ENCODE results near the gene ASPG.
A peak's percentile ranks its signal among the peaks of the same experiment; 100 is the strongest.

The ASPG gene

DNA sequence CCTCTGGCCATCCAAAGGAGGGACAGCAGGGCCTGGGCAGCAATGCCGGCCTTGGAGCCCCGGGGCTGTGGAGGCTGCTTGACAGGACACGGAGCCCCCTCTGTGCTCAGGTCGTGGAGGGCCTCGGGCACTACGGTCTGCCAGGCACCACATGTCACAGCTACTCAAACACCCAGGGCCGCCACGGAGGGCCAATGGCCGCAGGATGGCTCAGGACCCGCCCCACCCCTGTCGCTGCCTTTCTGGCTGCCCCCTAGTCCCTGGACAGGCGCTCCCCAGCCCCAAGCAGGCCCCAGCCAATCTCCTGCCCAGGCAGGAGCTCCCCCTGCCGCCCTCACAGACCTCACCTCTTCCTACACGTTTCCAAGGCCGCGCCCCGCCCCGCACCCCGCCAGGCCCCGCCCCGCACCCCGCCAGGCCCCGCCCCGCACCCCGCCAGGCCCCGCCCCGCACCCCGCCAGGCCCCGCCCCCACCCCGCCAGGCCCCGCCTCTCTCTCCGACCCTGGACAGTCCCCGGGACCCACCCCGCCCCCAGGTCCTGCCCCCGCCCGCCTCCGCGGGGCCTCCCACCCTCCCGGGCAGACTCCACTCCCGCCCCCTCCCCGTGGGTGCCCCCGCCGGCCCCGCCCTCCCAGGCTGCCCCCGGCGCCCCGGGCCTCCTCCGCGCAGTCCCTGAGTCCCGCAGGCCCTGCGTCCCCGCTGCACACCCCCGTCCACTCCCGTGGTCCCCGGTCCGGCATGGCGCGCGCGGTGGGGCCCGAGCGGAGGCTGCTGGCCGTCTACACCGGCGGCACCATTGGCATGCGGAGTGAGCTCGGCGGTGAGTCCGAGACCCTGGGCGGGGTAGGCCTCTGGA, at the start of gene ASPG:
ASPG (plus strand) TSS at position 669 of the 857 bp plus-strand sequence; CDS start at position 740, 71 bp downstream.
- peak; percentile 65 for DNase-seq (ENCODE audit: low read depth, low spot score)

DNA sequence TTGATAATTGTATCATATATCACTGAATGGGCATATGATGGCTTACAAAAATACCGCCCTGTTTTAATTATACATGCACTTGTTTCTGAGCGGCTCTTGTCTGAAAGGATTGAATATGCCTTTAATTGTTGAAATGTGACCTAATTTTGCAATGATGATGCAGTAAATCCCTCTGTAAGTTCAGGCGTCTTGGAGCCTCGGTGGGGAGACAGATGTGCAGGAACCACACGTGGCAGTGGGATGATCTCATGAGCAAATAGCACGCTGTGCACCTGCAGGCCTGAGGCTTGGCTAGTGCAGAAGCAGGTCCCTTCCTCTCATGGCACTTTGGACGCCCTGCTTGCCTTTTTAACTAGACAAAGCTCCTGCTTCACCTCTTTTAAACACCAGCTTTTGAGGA, 49.3 kb upstream of the ASPG start:
- no peak for DNase-seq (ENCODE audit: low read depth, low spot score)

DNA sequence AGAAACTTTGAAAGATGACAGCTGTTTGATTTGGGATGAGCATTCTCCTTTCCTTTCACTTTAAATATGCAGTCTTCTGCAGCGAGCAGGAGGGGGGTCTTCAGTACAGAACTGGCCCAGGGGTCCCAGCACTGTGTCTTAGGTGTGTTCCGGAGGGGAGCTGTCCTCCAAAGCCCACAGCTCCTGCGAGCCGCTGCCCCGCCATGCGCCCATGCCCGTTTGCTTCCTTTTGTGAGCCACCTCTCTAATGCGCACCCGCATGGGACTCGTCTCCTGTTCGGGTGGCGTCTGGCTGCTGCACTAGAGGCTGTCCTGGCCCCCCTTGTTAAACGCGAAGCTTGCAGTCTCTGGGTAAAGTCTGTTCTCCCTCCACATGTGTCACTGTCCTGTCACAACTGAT, 48.4 kb upstream of the ASPG start:
- DNase-seq (ENCODE audit: low read depth, low spot score): no peak

DNA sequence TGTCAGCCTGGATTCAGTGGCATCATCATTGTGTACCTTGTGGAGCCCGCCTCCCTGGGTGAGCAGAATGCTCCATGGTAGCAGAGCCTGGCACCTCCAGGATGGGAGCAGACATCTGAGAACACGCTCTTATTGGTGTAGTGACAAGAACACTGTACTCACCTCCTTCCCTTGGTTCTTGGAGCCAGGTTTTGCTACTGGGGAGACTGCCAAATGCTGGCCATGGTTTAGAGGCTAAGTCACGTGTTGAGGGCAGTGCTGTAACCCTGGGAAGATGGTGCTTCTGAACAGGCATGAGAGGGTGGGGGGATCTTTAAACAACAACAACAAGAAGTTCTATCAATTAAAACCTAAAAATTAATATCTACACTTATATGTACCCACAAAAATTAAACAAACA, 47.6 kb upstream of the ASPG start:
- no peak for DNase-seq (ENCODE audit: low read depth, low spot score)

DNA sequence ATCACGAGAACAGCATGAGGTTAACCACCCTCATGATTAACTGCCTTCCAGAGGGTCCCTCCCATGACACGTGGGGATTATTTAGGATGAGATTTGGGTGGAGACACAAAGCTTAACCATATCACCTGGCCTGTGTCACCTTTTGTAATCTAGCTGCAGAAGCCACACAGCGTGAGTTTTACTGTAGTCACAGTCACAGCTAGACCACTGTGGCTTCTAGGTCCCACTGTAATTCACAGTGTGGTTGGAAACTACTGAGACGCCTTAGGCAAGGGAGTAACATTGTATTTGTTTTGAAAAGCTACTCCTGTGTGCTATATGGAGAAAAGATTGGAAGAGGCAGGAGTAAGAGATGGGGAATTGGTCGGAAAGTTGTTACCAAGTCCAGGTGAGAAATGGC, 46.3 kb upstream of the ASPG start:
- DNase-seq (ENCODE audit: low read depth, low spot score): no peak

DNA sequence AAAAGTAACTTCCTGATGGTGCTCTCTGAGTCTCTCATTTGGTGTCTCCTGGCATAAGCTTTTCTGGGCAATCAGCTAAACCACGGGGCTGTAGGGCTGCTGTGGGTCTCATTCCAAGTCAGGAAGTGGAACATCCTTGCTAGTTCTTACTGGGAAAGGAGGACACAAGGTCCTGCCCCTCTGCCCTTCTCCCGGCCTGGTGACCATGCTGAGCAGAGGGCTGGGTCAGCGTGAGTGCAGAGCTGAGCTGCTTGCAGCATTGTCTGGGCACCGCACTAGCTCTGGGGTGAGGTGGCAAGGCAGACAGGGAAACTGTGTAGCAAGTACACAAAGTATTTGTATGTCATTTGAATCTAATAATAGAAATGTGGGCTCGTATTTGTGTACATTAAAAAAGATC, 45.0 kb upstream of the ASPG start:
- no peak for DNase-seq (ENCODE audit: low read depth, low spot score)

DNA sequence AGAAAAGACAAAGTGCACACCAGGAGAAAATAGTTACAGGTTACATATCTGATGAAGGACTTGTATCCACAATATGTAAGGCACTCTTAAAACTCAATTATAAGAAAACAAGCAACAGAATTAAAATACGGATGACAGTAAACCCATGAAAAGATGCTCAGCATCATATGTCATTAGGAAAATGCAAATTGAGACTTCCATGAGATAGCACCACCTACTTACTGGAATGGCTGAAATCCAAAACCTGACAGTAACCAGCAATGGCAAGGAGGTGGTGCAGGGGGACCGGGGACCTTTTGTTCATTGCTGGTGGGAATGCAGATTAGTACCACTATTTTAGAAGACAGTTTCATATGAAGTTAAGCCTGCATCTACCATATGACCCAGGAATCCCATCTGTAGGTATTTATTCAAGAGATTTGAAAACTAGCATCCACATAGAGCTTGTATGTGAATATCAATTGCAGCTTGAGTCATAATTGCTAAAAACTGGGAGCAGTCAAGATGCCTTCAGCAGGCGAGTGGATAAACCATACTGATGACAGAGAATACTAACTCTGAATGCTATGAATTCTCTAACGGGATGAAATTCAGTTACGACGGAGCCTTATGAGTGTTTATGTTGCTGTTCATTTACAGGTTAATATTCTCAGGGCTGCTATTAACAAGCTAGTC, 43.9 kb upstream of the ASPG start:
- DNase-seq (ENCODE audit: low read depth, low spot score): no peak

DNA sequence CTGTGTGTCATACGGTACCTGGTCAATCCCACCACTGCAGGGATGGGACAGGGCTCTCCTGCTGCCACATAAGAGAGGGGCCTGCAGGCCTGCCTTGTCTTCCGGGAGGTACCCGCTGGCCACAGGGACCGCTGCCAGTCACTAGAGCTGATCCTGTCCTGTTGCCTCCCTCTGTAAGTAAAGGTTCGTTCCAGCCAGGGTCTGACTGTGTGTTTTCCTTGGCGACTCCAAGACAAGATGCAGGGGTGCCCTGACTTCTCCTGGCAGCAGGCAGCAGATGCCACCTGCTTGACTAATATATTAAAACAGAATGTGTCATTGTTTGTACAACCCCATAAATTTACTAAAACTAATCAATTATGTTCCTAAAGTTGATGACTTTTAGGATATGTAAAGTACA, 41.5 kb upstream of the ASPG start:
- no peak for DNase-seq (ENCODE audit: low read depth, low spot score)

DNA sequence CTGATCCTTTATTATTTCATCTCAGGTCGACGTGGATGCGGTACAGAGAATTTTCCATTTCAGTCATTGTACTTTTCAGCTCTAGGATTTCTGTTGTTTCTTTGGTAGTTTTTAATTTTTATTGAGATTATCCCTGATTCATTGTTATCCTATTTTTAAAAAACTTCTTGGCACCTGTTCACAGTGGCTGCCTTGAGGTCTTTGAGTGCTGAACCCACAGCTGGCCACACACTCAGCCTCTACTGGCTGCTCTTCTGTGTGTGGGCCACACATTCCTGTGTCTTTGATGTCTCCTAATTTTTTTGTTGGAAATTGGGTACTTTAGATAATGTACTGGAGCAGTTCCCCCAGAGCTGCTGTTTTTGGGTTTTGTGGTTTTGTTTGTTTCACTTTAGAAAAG, 37.7 kb upstream of the ASPG start:
- DNase-seq (ENCODE audit: low read depth, low spot score): no peak

DNA sequence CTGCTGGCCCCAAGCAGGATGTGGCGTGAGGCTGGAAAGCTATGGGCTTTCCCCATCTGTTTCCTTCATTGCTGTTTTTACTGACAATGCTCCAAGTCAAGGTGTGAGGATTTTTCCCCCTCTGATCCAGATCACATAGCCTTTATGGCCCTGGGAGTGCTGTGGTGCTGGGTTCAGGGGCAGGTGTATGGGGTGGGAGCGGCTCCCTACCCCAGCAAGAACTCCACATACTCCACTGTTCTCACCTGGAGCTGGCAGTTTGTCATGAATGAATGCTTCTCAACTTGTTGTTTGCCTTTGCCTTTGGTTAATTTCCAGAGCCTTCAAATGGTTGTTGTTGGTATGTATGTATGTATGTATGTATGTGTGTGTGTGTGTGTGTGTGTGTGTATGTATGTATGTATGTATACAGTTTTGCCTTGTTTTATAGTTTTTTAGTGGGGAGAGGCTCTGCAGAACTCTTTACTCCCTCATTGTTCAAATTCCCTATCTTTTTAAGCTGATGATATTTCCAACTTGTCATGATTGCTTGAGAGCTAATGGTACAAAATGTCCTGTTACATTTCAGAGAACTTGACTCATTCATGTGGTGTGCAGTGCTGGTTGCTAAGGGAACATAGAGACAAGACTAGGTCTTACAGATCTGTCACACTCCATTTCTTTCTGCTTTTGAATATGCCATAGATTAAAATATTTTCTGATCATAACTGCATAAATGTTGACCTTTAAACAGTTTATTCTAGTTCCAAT, 36.6 kb upstream of the ASPG start:
- no peak for DNase-seq (ENCODE audit: low read depth, low spot score)

DNA sequence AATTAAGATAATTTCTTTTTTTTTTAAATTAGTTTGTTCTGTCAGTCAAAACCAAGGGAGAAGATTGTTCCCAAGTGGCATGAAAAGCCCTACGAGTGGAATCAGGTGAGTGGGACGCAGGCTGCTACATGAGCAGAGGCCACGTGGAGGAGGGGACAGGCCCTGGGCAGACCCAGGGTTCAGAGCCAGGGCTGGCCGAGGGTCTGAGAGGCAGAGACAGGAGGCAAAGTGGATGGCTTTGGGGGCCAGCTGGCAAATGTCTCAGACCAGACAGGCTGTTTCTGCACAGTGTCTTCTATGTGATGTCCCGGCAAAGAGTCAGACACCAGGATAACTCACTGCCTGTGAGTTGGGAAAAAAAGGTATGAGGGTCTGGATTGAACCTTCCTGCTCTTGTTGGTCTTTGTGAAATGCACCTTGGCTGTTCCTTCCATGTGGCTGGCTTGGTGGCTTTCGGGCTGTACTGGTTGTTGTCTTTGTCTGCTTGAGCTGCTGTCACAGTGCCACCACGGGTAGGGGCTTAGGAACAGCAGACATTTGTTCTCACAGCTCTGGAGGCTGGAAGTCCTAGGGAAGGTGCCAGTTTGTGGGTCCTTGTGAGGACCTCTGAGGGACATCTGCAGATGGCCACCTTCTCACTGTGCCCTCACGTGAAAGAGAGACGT, 35.8 kb upstream of the ASPG start:
- no peak for DNase-seq (ENCODE audit: low read depth, low spot score)

DNA sequence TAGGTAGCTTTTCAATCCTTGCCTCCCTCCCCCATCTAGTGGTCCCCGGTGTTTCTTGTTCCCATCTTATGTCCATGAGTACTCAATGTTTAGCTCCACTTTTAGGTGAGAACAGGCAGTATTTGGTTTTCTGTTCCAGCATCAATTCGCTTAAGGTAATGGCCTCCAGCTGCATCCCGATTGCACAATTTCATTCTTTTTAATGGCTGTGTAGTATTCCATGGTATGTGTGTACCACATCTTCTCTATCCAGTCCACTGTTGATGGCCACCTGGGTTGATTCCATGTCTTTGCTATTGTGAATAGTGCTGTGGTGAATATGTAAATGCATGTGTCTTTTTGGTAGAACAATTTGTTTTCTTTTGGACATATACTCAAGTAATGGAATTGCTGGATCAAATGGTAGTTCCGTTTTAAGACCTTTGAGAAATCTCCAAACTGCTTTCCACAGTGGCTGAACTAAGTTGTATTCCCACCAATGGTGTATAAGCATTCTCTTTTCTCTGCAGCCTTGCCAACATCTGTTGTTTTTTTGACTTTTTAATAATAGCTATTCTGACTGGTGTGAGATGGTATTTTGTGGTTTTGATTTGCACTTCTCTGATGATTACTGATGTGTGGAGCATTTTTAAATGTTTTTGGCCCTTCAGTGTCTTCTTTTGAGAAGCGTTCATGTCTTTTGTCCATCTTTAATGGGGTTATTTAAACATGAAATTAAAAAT, 34.2 kb upstream of the ASPG start:
- DNase-seq (ENCODE audit: low read depth, low spot score): no peak

DNA sequence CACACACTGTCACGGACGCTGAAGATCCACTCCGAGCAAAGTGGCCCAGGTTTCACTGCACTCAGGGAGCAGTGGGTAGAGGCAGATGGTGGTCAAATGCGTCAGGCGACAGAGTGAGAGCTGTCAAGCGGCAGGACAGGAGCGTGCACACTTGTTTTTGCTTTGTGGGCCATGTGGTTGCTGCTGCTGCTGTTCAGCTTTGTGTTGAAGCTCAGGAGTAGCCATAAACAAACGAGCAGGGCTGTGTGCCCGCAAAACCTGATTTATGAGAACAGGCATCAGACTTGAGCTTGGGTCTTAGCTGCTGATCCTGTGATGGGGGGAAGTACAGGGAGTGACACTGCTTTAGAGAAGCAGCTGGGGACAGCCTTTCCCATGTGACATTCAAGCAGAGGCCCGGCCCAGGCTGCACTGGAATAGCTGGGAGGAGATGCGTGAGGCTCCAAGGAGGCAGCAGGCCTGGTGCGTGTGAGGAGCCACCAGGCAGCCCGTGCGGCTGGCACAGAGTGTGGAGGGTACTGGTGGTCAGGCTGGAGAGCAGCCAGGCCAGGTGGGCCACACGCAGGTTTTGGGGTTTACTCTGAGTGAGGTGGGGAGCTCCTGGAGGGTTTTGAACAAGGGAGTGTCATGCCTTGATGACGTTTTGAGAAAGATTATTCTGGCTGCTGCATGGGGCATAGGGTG, 31.1 kb upstream of the ASPG start:
- no peak for DNase-seq (ENCODE audit: low read depth, low spot score)

DNA sequence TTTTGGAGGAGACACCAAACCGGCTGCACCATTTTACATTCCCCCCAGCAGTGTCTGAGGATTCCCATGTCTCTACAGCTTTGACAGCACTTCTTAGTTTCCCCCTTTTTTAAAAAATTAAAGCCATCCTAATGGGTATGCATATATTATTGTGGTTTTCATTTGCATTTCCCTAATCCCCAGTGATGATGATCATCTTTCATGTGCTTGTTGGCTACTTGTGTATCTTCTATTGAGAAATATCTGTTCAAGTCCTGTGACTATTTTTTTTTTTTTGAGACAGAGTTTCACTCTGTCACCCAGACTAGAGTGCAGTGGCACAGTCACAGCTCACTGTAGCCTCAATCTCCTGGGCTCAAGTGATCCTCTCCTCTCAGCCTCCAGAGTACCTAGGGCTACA, 23.2 kb upstream of the ASPG start:
- DNase-seq (ENCODE audit: low read depth, low spot score): no peak

DNA sequence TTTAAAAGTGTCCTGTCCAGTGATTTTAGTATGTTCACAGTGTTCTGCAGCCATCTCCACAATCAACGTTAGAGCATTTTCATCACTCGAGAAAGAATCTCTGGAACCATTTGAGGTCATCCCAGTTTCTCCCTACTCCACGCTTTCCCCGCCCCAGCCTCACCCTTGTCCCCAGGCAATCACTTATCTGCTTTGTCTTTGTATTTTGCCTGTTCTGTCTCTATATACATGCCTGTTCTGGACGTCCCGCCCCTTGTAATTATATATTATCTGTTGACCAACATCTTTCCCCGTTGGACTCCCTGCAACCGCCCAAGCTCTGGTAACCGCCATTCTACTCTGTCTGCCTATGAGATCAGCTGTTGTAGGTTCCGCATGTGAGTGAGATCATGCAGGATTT, 21.5 kb upstream of the ASPG start:
- no peak for DNase-seq (ENCODE audit: low read depth, low spot score)

DNA sequence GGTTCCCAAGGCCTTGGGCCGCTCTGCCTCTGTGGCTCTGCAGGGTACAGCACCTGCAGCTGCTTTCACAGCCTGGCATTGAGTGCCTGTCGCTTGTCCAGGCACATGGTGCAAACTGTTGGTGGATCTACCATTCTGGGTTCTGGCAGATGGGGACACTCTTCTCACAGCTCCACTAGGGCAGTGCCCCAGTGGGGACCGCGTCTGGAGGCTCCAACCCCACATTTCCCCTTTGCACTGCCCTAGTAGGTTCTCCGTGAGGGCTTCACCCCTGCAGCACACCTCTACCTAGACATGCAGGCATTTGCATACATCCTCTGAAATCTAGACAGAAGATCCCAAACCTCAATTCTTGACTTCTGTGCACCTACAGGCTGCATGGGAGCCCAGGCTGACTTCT, 19.2 kb upstream of the ASPG start:
- DNase-seq (ENCODE audit: low read depth, low spot score): no peak

DNA sequence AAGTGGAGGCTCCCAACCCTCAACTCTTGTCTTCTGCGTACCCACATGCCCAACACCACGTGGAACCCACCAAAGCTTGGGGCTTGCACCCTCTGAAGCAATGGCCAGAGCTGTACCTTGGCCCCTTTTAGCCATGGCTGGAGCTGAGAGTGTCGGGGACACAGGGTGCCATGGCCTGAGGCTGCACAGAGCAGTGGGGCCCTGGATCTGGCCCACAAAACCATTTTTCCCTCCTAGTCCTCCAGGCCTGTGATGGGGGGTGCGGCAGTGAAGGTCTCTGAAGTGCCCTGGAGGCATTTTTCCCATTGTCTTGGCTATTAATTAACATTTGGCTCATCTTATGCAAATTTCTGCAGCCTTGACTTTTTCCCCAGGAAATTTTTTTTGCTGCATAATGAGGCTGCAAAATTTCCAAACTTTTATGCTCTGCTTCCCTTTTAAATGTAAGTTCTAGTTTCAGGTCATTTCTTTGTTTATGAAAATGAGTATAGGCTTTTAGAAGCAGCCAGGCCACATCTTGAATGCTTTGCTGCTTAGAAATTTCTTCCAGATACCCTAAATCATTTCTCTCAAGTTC, 18.7 kb upstream of the ASPG start:
- DNase-seq (ENCODE audit: low read depth, low spot score): no peak

DNA sequence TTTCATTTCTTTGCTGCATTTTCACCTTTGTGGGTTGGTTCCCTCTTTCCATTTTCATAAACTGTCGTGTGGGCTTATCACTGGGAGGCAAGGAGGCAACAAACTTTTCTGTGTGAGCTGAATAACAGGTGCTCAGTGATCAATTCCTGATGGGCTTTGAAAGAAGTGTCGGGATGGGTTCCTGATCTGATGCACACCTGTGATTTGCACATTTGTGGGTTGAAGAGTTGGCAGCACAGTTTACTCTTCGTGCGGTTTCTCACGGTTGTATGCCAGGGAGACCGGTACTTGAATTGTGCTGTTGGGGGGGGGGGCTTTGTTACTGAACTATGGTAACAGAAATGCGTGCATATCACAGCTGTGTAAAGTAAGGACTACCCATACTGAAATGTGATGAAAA, 16.0 kb upstream of the ASPG start:
- no peak for DNase-seq (ENCODE audit: low read depth, low spot score)

DNA sequence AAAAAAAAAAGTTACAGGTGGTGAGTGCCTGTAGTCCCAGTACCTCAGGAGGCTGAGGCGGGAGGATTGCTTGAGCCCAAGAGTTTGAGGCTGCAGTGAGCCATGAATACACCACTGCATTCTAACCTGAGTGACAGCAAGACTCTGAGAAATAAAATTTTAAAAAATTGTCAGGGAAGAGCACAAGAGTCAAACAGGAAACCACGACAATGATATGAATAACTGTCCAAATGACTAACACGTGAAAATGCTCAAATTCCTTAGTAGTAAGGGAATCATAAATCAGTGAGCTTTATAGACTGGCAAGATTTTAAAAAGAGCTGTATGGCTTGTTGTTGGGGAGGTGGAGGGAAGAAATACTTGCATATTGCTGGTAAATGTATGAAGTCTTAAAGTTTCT, 12.9 kb upstream of the ASPG start:
- no peak for DNase-seq (ENCODE audit: low read depth, low spot score)

DNA sequence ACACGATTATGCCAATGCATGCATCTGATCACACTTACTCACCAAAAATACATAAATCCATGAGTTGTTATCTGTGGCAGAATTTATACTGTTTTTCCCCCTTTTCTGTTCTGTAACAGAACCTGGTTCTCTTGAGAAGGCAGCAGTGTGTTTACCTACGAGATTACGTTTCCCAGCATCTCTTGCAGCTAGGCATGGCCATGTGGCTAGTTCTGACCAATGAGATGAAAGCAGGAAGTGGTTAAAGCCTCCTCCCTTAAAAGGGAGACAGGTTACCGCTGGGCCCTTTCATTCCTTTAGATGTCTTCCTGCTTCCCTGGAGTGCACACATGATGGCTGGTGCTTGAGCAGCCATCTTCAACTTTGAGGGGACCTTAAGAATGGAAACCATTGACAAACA, 11.7 kb upstream of the ASPG start:
- DNase-seq (ENCODE audit: low read depth, low spot score): no peak
